HepG2 (cell line): ENCODE results near the gene PANK2. TPM values are rescaled to one million over a fixed set of nuclear protein-coding genes. Genes with fewer than 3 reads are reported as not detected.
A peak's percentile ranks its signal among the peaks of the same experiment; 100 is the strongest.

ENCODE experiments used
- BRCA1 ChIP-seq: sonication (generic); formaldehyde crosslinking; IDR thresholded peaks from 2 replicates; pipeline ENCODE4 v1.4.0; 2020; ENCODE audit warnings: missing genetic modification reagents
- CEBPB ChIP-seq: IDR thresholded peaks from 2 replicates; pipeline ENCODE4 v1.6.1; 2011; ENCODE audit warnings: low read depth, low read length, improper control_type of control experiment, borderline replicate concordance
- CREM ChIP-seq, 2 experiments: sonication (generic) in 1 of 2; formaldehyde crosslinking in 1 of 2; IDR thresholded peaks; 2 replicates each; pipeline versions ENCODE4 v1.4.0 to v1.6.1; 2016 to 2020; ENCODE audit warnings: antibody characterized with exemption in 1 of 2, mild to moderate bottlenecking in 1 of 2, missing genetic modification reagents in 1 of 2
- HDAC6 ChIP-seq: fragments of 200-600 bp; sonication (generic); IDR thresholded peaks from 2 replicates; pipeline ENCODE4 v1.7.0; 2017; ENCODE audit warnings: mild to moderate bottlenecking, antibody characterized with exemption, low read length, low read depth
- KDM1A ChIP-seq: IDR thresholded peaks from 2 replicates; pipeline ENCODE4 v1.6.1; 2016; ENCODE audit warnings: missing compliant biosample characterization
- KLF16 ChIP-seq, 2 experiments: sonication (generic) in 1 of 2; formaldehyde crosslinking in 1 of 2; IDR thresholded peaks; 2 replicates each; pipeline versions ENCODE4 v1.6.1 to v1.8.0; 2016 to 2023; ENCODE audit warnings: missing genetic modification reagents in 2 of 2, missing compliant biosample characterization in 1 of 2
- MATR3 ChIP-seq: sonication (generic); formaldehyde crosslinking; IDR thresholded peaks from 2 replicates; pipeline ENCODE4 v1.4.0; 2020; ENCODE audit warnings: missing genetic modification reagents
- MED1 ChIP-seq: sonication (generic); formaldehyde crosslinking; IDR thresholded peaks from 2 replicates; pipeline ENCODE4 v1.4.0; 2020; ENCODE audit warnings: missing genetic modification reagents
- MIXL1 ChIP-seq: IDR thresholded peaks from 2 replicates; pipeline ENCODE4 v1.6.1; 2016
- MXD4 ChIP-seq: IDR thresholded peaks from 2 replicates; pipeline ENCODE4 v1.6.1; 2016; ENCODE audit warnings: mild to moderate bottlenecking, missing biosample characterization, missing genetic modification reagents
- NFIC ChIP-seq: IDR thresholded peaks from 2 replicates; pipeline ENCODE4 v1.6.1; 2012; ENCODE audit warnings: mild to moderate bottlenecking, low read length, inconsistent platforms
- RCOR2 ChIP-seq: IDR thresholded peaks from 2 replicates; pipeline ENCODE4 v1.6.1; 2016; ENCODE audit warnings: missing biosample characterization, missing genetic modification reagents
- RNF2 ChIP-seq: fragments of 450-650 bp; conservative IDR thresholded peaks from 2 replicates; pipeline ENCODE4 v1.6.1; 2016; ENCODE audit warnings: low read depth
- RORA ChIP-seq: sonication (generic); formaldehyde crosslinking; IDR thresholded peaks from 2 replicates; pipeline ENCODE4 v1.5.0; 2020; ENCODE audit warnings: mild to moderate bottlenecking, missing genetic modification reagents, moderate library complexity
- SRF ChIP-seq: IDR thresholded peaks from 2 replicates; pipeline ENCODE4 v1.6.1; 2011; ENCODE audit warnings: mild to moderate bottlenecking, low read depth, low read length, moderate library complexity
- STAG1 ChIP-seq: sonication (generic); formaldehyde crosslinking; IDR thresholded peaks from 2 replicates; pipeline ENCODE4 v1.4.0; 2020; ENCODE audit warnings: missing genetic modification reagents
- ZNF124 ChIP-seq: sonication (generic); formaldehyde crosslinking; IDR thresholded peaks from 2 replicates; pipeline ENCODE4 v1.4.0; 2020; ENCODE audit warnings: missing genetic modification reagents
- ZNF230 ChIP-seq: sonication (generic); formaldehyde crosslinking; IDR thresholded peaks from 2 replicates; pipeline ENCODE4 v1.4.0; 2020; ENCODE audit warnings: mild to moderate bottlenecking, missing genetic modification reagents
- ZNF567 ChIP-seq: sonication (generic); formaldehyde crosslinking; IDR thresholded peaks from 2 replicates; pipeline ENCODE4 v1.8.1; 2023; ENCODE audit warnings: mild to moderate bottlenecking, missing genetic modification reagents, borderline replicate concordance
- ZSCAN21 ChIP-seq: sonication (generic); formaldehyde crosslinking; IDR thresholded peaks from 2 replicates; pipeline ENCODE4 v1.8.0; 2022; ENCODE audit warnings: mild to moderate bottlenecking, missing genetic modification reagents, moderate library complexity, borderline replicate concordance
- polyA plus RNA-seq, 8 experiments: library from polyadenylated mRNA; depleted of rRNA in 3 of 8; stranded (reverse) in 7 of 8; unstranded in 1 of 8; fragments of >200 nt; fragmentation: Illumina TruSeq in 4 of 8; extraction: Trizol in 4 of 8; gene quantifications; 2 replicates each; pipeline versions ENCODE4 v1.2.1 to v1.2.3, GENCODE V29; 2011 to 2016; ENCODE audit warnings: low read depth in 4 of 8, missing spikeins in 1 of 8, mixed read lengths in 1 of 8; ENCODE audit not compliant: insufficient read depth in 1 of 8
- total RNA-seq, 5 experiments: library from RNA; depleted of rRNA; stranded (reverse); fragments of >200 nt; fragmentation: Illumina TruSeq; extraction: Trizol; gene quantifications; 2 replicates each; pipeline ENCODE4 v1.2.3, GENCODE V29; 2016; ENCODE audit warnings: low read depth in 1 of 5
- TF ChIP-seq, protein P1 (sequence below): fragments of 450-650 bp; IDR thresholded peaks from 2 replicates; pipeline ENCODE4 v1.6.1; 2017; ENCODE audit warnings: mild to moderate bottlenecking
- TF ChIP-seq, protein P2 (sequence below): sonication (generic); formaldehyde crosslinking; IDR thresholded peaks from 2 replicates; pipeline ENCODE4 v1.5.0; 2020; ENCODE audit warnings: missing genetic modification reagents
- TF ChIP-seq, protein P3 (sequence below): sonication (generic); formaldehyde crosslinking; IDR thresholded peaks from 2 replicates; pipeline ENCODE4 v1.4.0; 2020; ENCODE audit warnings: mild to moderate bottlenecking, low read depth, missing genetic modification reagents

PANK2 gene
- total and polyA plus RNA-seq, 2 of the 13 experiments (the other 11 are each of a cell fraction or from before 2014, with no cell fraction given): 39.2 to 123 TPM

DNA sequence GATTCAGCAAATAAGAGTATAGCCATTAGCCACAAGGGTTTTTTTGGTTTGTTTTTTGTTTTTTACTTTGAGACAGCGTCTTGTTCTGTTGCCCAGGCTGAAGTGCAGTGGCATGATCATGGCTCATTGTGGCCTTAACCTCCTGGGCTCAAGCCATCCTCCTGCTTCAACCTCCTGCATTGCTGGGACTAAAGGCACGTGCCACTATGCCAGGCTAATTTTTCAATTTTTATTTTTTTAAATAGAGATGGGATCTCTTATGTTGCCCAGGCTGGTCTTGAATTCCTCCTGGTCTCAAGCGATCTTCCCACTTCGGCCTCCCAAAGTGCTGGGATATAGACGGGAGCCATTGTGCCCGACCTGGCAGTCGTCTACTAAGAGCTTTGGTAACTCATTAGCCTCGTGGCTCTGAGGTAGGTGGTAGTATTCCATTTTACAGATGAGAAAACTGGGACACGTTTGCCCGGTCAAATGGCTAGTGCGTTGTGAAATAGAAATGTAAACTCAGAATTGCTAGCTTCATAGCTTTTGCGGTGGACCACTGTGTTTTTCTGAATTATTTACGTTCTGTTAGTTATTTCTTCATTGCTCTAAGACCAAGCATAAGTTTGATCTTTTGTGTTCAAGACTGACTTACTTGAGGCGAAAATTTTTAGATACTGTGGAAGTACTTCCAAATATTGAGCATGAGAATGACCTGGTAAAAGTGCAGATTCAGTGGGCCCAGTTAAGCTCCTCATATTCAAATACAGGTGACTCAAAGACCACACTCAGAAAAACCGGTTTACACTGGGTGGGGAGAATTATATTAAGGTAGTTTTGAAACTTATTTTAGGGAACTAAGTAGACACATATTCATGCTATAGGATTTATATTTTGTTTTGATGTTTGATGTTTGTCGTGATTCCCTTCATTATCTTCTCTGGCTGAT lies 2.1 kb downstream of the PANK2 start (continued):
- TF ChIP-seq, protein P1, sequence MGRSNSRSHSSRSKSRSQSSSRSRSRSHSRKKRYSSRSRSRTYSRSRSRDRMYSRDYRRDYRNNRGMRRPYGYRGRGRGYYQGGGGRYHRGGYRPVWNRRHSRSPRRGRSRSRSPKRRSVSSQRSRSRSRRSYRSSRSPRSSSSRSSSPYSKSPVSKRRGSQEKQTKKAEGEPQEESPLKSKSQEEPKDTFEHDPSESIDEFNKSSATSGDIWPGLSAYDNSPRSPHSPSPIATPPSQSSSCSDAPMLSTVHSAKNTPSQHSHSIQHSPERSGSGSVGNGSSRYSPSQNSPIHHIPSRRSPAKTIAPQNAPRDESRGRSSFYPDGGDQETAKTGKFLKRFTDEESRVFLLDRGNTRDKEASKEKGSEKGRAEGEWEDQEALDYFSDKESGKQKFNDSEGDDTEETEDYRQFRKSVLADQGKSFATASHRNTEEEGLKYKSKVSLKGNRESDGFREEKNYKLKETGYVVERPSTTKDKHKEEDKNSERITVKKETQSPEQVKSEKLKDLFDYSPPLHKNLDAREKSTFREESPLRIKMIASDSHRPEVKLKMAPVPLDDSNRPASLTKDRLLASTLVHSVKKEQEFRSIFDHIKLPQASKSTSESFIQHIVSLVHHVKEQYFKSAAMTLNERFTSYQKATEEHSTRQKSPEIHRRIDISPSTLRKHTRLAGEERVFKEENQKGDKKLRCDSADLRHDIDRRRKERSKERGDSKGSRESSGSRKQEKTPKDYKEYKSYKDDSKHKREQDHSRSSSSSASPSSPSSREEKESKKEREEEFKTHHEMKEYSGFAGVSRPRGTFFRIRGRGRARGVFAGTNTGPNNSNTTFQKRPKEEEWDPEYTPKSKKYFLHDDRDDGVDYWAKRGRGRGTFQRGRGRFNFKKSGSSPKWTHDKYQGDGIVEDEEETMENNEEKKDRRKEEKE: no peak
- TF ChIP-seq RCOR2 (CRISPR knock-in tag) (no peak), KDM1A (CRISPR knock-in tag) (peak; percentile 92; the same call in 1 of the 2 replicates), BRCA1 (CRISPR knock-in tag) (0 out of 2 replicates have a peak, but pooled peaks have one; percentile 29), MED1 (CRISPR knock-in tag) (peak; percentile 56), CEBPB (peak; percentile 53; the same call in 1 of the 2 replicates), MXD4 (CRISPR knock-in tag) (no peak), HDAC6 (0 out of 2 replicates have a peak, but pooled peaks have one; percentile 46), RNF2 (no peak), ZNF230 (CRISPR knock-in tag) (no peak), RORA (CRISPR knock-in tag) (no peak), NFIC (no peak), STAG1 (CRISPR knock-in tag) (no peak), ZSCAN21 (CRISPR knock-in tag) (0 out of 2 replicates have a peak, but pooled peaks have one; percentile 24), MATR3 (no peak), KLF16 (CRISPR knock-in tag; IDR thresholded peaks at IDR 0.05) (0 out of 4 replicates have a peak, but pooled peaks of 1 of the 2 experiments have one; percentile 51), MIXL1 (CRISPR knock-in tag) (no peak), CREM (IDR thresholded peaks at IDR 0.05) (no peak), CREM (CRISPR knock-in tag; IDR thresholded peaks at IDR 0.05) (no peak), SRF (no peak), ZNF567 (CRISPR knock-in tag) (no peak), ZNF124 (CRISPR knock-in tag) (no peak)
- TF ChIP-seq, protein P2, sequence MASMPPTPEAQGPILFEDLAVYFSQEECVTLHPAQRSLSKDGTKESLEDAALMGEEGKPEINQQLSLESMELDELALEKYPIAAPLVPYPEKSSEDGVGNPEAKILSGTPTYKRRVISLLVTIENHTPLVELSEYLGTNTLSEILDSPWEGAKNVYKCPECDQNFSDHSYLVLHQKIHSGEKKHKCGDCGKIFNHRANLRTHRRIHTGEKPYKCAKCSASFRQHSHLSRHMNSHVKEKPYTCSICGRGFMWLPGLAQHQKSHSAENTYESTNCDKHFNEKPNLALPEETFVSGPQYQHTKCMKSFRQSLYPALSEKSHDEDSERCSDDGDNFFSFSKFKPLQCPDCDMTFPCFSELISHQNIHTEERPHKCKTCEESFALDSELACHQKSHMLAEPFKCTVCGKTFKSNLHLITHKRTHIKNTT (CRISPR knock-in tag): no peak
- TF ChIP-seq, protein P3, sequence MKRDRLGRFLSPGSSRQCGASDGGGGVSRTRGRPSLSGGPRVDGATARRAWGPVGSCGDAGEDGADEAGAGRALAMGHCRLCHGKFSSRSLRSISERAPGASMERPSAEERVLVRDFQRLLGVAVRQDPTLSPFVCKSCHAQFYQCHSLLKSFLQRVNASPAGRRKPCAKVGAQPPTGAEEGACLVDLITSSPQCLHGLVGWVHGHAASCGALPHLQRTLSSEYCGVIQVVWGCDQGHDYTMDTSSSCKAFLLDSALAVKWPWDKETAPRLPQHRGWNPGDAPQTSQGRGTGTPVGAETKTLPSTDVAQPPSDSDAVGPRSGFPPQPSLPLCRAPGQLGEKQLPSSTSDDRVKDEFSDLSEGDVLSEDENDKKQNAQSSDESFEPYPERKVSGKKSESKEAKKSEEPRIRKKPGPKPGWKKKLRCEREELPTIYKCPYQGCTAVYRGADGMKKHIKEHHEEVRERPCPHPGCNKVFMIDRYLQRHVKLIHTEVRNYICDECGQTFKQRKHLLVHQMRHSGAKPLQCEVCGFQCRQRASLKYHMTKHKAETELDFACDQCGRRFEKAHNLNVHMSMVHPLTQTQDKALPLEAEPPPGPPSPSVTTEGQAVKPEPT (CRISPR knock-in tag): no peak
